ENCODE measurements around the gene IRF9. TPM values are rescaled to one million over a fixed set of nuclear protein-coding genes. Genes with fewer than 3 reads are reported as not detected.

Gene IRF9
- polyA plus RNA-seq, 1 donor, result 104 TPM

DNA sequence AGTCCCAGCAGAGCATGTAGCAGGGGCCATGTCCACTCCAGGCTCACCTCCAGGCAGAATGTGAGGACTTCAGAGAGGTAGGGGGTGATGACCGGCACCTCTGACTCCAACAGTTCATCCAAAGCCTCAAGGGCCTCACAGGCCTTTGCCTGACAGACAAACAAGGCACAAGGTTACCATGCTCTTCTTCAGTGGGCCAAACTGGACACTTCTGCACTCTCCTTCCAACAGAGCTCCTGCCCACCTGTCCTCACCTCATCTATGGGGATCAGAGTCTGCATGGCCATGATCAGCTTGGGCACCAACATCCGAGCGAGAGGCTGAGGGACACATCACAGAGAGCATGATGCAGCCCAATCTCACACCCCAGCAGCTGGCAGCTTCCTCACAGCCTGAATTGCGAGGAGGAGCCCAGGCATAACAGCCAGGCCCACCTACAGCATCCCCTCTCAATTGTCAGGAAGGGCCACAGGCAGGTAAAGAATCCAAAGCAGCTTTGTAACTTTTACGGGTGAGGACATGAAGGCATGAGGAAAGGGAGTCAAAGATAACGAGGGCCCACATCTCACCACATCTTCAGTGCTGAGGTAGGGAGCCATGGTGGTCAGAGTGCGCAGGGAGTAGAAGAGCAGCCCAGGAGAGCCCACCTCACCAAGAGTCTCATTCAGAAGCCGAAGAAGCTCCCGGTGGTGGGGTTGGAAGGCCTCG, 25.9 kb downstream of the IRF9 start:
- no CpG with 5 or more reads among the region's 10 CpGs for WGBS (ENCODE audit: insufficient coverage, low lambda C conversion rate)
- no peaks in the 10 kb centered on the region for H3K27me3 ChIP-seq (ENCODE audit: control insufficient read depth, insufficient read depth, low read length)
- DNase-seq, result no peak
- peaks cover 3% of the 10 kb centered on the region for H3K9me3 ChIP-seq (ENCODE audit: control insufficient read depth, low read depth, low read length)
- peaks cover 72% of the 10 kb centered on the region for H3K36me3 ChIP-seq (ENCODE audit: control insufficient read depth, insufficient read depth, low read length)
- no peak overlapping the region for H3K4me3 ChIP-seq (ENCODE audit: low read length)
- peaks cover 12% of the 10 kb centered on the region for H3K4me1 ChIP-seq (ENCODE audit: control insufficient read depth, insufficient read depth, low read length)
- no peak overlapping the region for H3K27ac ChIP-seq (ENCODE audit: low read length)

DNA sequence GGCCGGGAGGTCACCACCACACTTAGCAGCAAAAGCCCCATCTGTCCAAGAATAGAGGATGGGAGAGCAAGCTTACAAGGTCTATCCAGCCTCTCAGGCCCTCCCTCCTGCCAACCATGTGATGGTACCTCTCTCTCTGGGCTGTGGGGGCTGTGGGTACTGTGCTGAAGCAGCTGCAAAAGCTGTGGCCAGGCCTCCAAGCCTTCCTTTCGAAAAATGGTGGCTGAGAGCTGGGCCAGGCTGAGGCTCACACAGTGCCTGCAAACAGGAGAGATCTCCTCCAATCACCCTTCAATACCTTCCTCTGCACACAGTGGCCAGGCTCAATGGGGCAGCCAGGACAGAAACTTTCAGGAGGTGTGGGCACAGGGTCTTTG, 26.5 kb downstream of the IRF9 start:
- peaks cover 72% of the 10 kb centered on the region for H3K36me3 ChIP-seq (ENCODE audit: control insufficient read depth, insufficient read depth, low read length)
- H3K4me3 ChIP-seq (ENCODE audit: low read length), result peak overlapping the region; percentile 83
- WGBS (ENCODE audit: insufficient coverage, low lambda C conversion rate), result no CpG with 5 or more reads among the region's 2 CpGs
- DNase-seq, result no peak
- H3K27me3 ChIP-seq (ENCODE audit: control insufficient read depth, insufficient read depth, low read length), result no peaks in the 10 kb centered on the region
- peak overlapping the region; percentile 76 for H3K27ac ChIP-seq (ENCODE audit: low read length)
- peaks cover 9% of the 10 kb centered on the region for H3K4me1 ChIP-seq (ENCODE audit: control insufficient read depth, insufficient read depth, low read length)
- H3K9me3 ChIP-seq (ENCODE audit: control insufficient read depth, low read depth, low read length), result peaks cover 3% of the 10 kb centered on the region

DNA sequence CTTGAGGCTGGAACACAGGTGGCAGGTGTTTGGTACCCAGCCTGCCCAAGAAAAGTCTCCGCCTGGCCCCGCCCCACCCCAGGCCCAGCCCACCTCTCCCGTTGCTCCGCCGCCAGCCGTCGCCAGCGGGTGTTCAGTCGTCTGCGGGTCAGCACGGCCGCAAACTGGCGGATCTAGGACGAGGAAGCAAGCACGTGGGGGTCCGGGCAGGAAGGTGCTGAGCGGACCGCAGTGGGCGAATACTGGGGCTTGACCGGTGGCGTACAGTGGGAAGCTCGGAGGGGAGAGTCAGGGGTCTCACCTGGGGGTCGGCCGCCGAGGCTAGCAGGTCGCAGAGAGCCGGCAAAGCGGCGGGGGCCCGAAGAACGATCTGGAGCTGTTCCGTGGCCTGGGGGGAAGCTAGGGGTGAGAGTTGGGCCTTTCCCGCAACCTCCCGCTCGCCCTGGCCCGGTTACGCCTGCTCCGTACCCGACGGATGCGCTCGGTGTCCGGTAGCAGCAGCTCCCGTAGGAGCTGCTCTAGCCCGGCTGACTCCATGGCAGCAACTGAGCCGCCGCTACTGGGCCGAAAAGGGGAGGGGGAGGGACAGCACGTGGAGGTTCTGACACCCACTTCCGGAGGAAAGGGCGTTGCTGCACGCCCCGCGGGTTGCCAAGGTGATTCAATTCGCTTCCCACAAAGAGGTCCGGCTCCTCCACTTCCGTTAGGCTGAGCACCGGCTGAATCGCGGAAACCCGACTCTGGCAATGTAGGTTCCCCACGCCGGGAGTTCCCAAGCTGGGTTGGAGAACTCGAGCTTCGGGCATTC, 27.4 kb downstream of the IRF9 start, which contains the start of gene IPO4:
Gene IPO4, minus strand, starts transcription at position 566 of the 808 bp plus-strand sequence. Its CDS starts 29 bp downstream, at position 537.
- no CpG with 5 or more reads among the region's 65 CpGs for WGBS (ENCODE audit: insufficient coverage, low lambda C conversion rate)
- H3K36me3 ChIP-seq (ENCODE audit: control insufficient read depth, insufficient read depth, low read length), result peaks cover 69% of the 10 kb centered on the region

DNA sequence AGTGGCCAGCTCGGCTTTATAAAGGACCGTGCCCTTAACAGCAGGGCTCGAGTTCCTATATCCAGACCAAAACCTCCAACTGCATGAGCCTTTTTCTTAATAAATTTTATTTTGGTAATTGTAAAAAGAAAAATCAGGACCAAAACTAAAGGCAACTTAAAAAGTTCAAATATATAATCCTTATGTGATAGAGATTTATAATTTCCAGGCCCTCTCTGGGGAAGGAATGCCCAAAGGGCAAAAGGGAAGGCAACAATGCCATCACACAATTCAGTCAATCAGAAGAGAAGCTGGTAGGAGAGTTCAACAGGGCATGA, 28.0 kb downstream of the IRF9 start:
- Histone ChIP-seq H3K9me3 (ENCODE audit: control insufficient read depth, low read depth, low read length) (peaks cover 3% of the 10 kb centered on the region), H3K27ac (ENCODE audit: low read length) (peak overlapping the region; percentile 8), H3K27me3 (ENCODE audit: control insufficient read depth, insufficient read depth, low read length) (no peaks in the 10 kb centered on the region), H3K4me3 (ENCODE audit: low read length) (peak overlapping the region; percentile 83), H3K4me1 (ENCODE audit: control insufficient read depth, insufficient read depth, low read length) (peaks cover 9% of the 10 kb centered on the region), H3K36me3 (ENCODE audit: control insufficient read depth, insufficient read depth, low read length) (peaks cover 66% of the 10 kb centered on the region)
- DNase-seq, result no peak
- WGBS (ENCODE audit: insufficient coverage, low lambda C conversion rate), result no CpG with 5 or more reads among the region's 3 CpGs

More for the DNA sequence above, 27.4 kb downstream of the IRF9 start, which contains the start of gene IPO4:
- DNase-seq, result peak; percentile 96
- Histone ChIP-seq H3K4me1 (ENCODE audit: control insufficient read depth, insufficient read depth, low read length) (peaks cover 9% of the 10 kb centered on the region), H3K27ac (ENCODE audit: low read length) (peak within 1 kb of the TSS; percentile 76), H3K9me3 (ENCODE audit: control insufficient read depth, low read depth, low read length) (peaks cover 3% of the 10 kb centered on the region), H3K4me3 (ENCODE audit: low read length) (peak within 1 kb of the TSS; percentile 83), H3K27me3 (ENCODE audit: control insufficient read depth, insufficient read depth, low read length) (no peaks in the 10 kb centered on the region)

- Histone ChIP-seq H3K9me3 (ENCODE audit: control insufficient read depth, low read depth, low read length) (peaks cover 3% of the 10 kb centered on the region), H3K27me3 (ENCODE audit: control insufficient read depth, insufficient read depth, low read length) (no peaks in the 10 kb centered on the region), H3K4me3 (ENCODE audit: low read length) (no peak overlapping the region), H3K4me1 (ENCODE audit: control insufficient read depth, insufficient read depth, low read length) (peaks cover 13% of the 10 kb centered on the region), H3K36me3 (ENCODE audit: control insufficient read depth, insufficient read depth, low read length) (peaks cover 61% of the 10 kb centered on the region), H3K27ac (ENCODE audit: low read length) (no peak overlapping the region)
- no peak for DNase-seq
- WGBS (ENCODE audit: insufficient coverage, low lambda C conversion rate), result 100% methylated on average over 1 of the region's 9 CpGs
Measured at GRCh38 chr14:24189460-24189859, 28.4 kb downstream of the IRF9 start.

DNA sequence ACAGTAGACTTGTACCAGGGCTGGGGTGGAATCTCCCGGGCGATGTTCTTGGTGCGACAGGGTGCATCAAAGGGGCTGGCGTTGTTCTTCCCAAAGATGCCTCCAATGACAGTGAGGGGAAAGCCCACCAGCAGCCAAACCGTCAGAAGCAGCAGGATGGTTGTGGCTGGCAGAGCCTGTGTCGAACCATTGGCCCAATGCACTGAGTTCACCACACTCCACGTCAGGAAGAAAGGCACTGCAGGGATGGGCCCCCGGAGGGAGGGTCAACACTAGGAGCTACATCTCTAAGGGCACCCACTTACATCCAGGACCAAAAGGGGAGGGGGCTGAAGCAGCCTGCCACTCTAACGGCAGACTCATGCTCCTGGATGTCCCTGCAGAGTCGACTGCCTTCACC, 29.4 kb downstream of the IRF9 start:
- Histone ChIP-seq H3K4me3 (ENCODE audit: low read length) (no peak overlapping the region), H3K9me3 (ENCODE audit: control insufficient read depth, low read depth, low read length) (peaks cover 6% of the 10 kb centered on the region), H3K36me3 (ENCODE audit: control insufficient read depth, insufficient read depth, low read length) (peaks cover 52% of the 10 kb centered on the region), H3K27ac (ENCODE audit: low read length) (no peak overlapping the region), H3K27me3 (ENCODE audit: control insufficient read depth, insufficient read depth, low read length) (no peaks in the 10 kb centered on the region), H3K4me1 (ENCODE audit: control insufficient read depth, insufficient read depth, low read length) (peaks cover 18% of the 10 kb centered on the region)
- no CpG with 5 or more reads among the region's 10 CpGs for WGBS (ENCODE audit: insufficient coverage, low lambda C conversion rate)
- no peak for DNase-seq

- DNase-seq, result no peak
- H3K9me3 ChIP-seq (ENCODE audit: control insufficient read depth, low read depth, low read length), result peaks cover 9% of the 10 kb centered on the region
- peaks cover 31% of the 10 kb centered on the region for H3K36me3 ChIP-seq (ENCODE audit: control insufficient read depth, insufficient read depth, low read length)
- H3K4me3 ChIP-seq (ENCODE audit: low read length), result no peak overlapping the region
- no peaks in the 10 kb centered on the region for H3K27me3 ChIP-seq (ENCODE audit: control insufficient read depth, insufficient read depth, low read length)
- peaks cover 20% of the 10 kb centered on the region for H3K4me1 ChIP-seq (ENCODE audit: control insufficient read depth, insufficient read depth, low read length)
- H3K27ac ChIP-seq (ENCODE audit: low read length), result no peak overlapping the region
- WGBS (ENCODE audit: insufficient coverage, low lambda C conversion rate), result no CpG with 5 or more reads among the region's 15 CpGs
Measured at GRCh38 chr14:24192933-24193332, 31.9 kb downstream of the IRF9 start.

- peak overlapping the region; percentile 96 for H3K4me3 ChIP-seq (ENCODE audit: low read length)
- WGBS (ENCODE audit: insufficient coverage, low lambda C conversion rate), result 100% methylated on average over 1 of the region's 7 CpGs
Measured at GRCh38 chr14:24194186-24194872, 33.3 kb downstream of the IRF9 start.

DNA sequence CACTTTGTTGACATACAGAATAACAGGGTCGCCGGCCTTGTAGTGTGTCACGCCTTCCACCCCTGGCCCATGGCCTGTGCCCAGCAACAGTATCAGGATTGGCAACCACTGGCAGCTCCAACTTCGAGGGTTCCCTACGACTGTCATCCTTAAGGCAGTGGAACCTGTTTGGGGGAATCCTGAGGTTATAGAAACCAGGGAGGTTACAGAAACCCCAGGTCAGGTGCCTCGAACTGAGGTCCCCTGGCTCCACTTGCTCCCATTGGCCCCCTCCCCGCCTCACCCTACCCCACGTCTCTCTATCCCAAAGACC, 33.8 kb downstream of the IRF9 start:
- Histone ChIP-seq H3K27me3 (ENCODE audit: control insufficient read depth, insufficient read depth, low read length) (no peaks in the 10 kb centered on the region), H3K36me3 (ENCODE audit: control insufficient read depth, insufficient read depth, low read length) (peaks cover 27% of the 10 kb centered on the region), H3K27ac (ENCODE audit: low read length) (peak overlapping the region; percentile 80), H3K4me1 (ENCODE audit: control insufficient read depth, insufficient read depth, low read length) (peaks cover 30% of the 10 kb centered on the region), H3K4me3 (ENCODE audit: low read length) (peak overlapping the region; percentile 96), H3K9me3 (ENCODE audit: control insufficient read depth, low read depth, low read length) (peaks cover 6% of the 10 kb centered on the region)
- 70% methylated on average over 2 of the region's 8 CpGs for WGBS (ENCODE audit: insufficient coverage, low lambda C conversion rate)
- DNase-seq, result no peak

More at GRCh38 chr14:24194186-24194872, 33.3 kb downstream of the IRF9 start:
- no peaks in the 10 kb centered on the region for H3K27me3 ChIP-seq (ENCODE audit: control insufficient read depth, insufficient read depth, low read length)
- H3K4me1 ChIP-seq (ENCODE audit: control insufficient read depth, insufficient read depth, low read length), result peaks cover 30% of the 10 kb centered on the region
- H3K9me3 ChIP-seq (ENCODE audit: control insufficient read depth, low read depth, low read length), result peaks cover 6% of the 10 kb centered on the region
- DNase-seq, result no peak
- peak overlapping the region; percentile 80 for H3K27ac ChIP-seq (ENCODE audit: low read length)
- peaks cover 31% of the 10 kb centered on the region for H3K36me3 ChIP-seq (ENCODE audit: control insufficient read depth, insufficient read depth, low read length)
